MM.1S (cell line): ENCODE measurements around the gene PRR36.

Experiments used
- DNase-seq: peaks from one replicate; pipeline ENCODE4 v3.0.0-alpha.2; 2015
- H2AFZ ChIP-seq: fragments of 300-600 bp; sonication (generic); 2 replicates; pipeline ENCODE4 v1.6.0; 2016; ENCODE audit warnings: antibody characterized with exemption, low read length
- H3F3A ChIP-seq: fragments of 300-600 bp; sonication (generic); 2 replicates; pipeline ENCODE4 v1.6.1; 2016; ENCODE audit warnings: mild to moderate bottlenecking, antibody characterized with exemption, low read length, moderate library complexity, mixed read lengths; ENCODE audit not compliant: insufficient read depth
- H3K27ac ChIP-seq: fragments of 300-600 bp; sonication (generic); 2 replicates; pipeline ENCODE4 v1.5.1; 2016; ENCODE audit warnings: mild to moderate bottlenecking, low read length
- H3K27me3 ChIP-seq: fragments of 300-600 bp; sonication (generic); replicated peaks from 2 replicates; pipeline ENCODE4 v1.6.0; 2016; ENCODE audit warnings: low read length; ENCODE audit not compliant: insufficient read depth
- H3K36me3 ChIP-seq: fragments of 300-600 bp; sonication (generic); replicated peaks from 2 replicates; pipeline ENCODE4 v1.6.1; 2016; ENCODE audit warnings: mild to moderate bottlenecking, low read length, mixed read lengths; ENCODE audit not compliant: insufficient read depth
- H3K4me1 ChIP-seq: fragments of 300-600 bp; sonication (generic); 2 replicates; pipeline ENCODE4 v1.6.1; 2016; ENCODE audit warnings: low read length, mixed read lengths
- H3K4me2 ChIP-seq: fragments of 300-600 bp; sonication (generic); 2 replicates; pipeline ENCODE4 v1.6.0; 2016; ENCODE audit warnings: low read depth, low read length
- H3K4me3 ChIP-seq: fragments of 300-600 bp; sonication (generic); 2 replicates; pipeline ENCODE4 v1.5.1; 2016; ENCODE audit warnings: low read length, mixed read lengths
- H3K79me2 ChIP-seq: fragments of 300-600 bp; sonication (generic); 2 replicates; pipeline ENCODE4 v1.6.1; 2016; ENCODE audit warnings: mixed run types, low read length, mixed read lengths
- H3K9ac ChIP-seq: fragments of 300-600 bp; sonication (generic); 2 replicates; pipeline ENCODE4 v1.6.1; 2016; ENCODE audit warnings: low read length, mixed read lengths
- H3K9me2 ChIP-seq: fragments of 300-600 bp; sonication (generic); replicated peaks from 2 replicates; pipeline ENCODE4 v1.6.1; 2016; ENCODE audit warnings: mild to moderate bottlenecking, low read length, mixed read lengths; ENCODE audit not compliant: insufficient read depth
- H3K9me3 ChIP-seq: fragments of 300-600 bp; sonication (generic); replicated peaks from 2 replicates; pipeline ENCODE4 v1.6.1; 2016; ENCODE audit warnings: mild to moderate bottlenecking, low read length, mixed read lengths; ENCODE audit not compliant: insufficient read depth
- H4K20me1 ChIP-seq: fragments of 300-600 bp; sonication (generic); 2 replicates; pipeline ENCODE4 v1.6.1; 2016; ENCODE audit warnings: mild to moderate bottlenecking, low read length, moderate library complexity, mixed read lengths; ENCODE audit not compliant: insufficient read depth
- CTCF ChIP-seq: fragments of 300-600 bp; sonication (generic); IDR thresholded peaks from 2 replicates; pipeline ENCODE4 v1.5.1; 2016; ENCODE audit warnings: antibody characterized with exemption, low read length, mixed read lengths
- EZH2 ChIP-seq: fragments of 300-600 bp; sonication (generic); optimal IDR thresholded peaks from 2 replicates; pipeline ENCODE3; 2017; ENCODE audit warnings: low read depth, mild to moderate bottlenecking, antibody characterized with exemption, low read length, mixed read lengths
- EZH2phosphoT487 ChIP-seq: fragments of 300-600 bp; sonication (generic); IDR thresholded peaks from 2 replicates; pipeline ENCODE4 v1.6.1; 2018; ENCODE audit warnings: antibody characterized with exemption, low read length

Gene PRR36

GRCh38 chr19:7867092-7867844, 6.9 kb downstream of the PRR36 start:
- H3K36me3 ChIP-seq = no peaks in the 10 kb centered on the region
- no peak for DNase-seq
- H3F3A ChIP-seq = peaks cover 12% of the 10 kb centered on the region
- TF ChIP-seq EZH2 (no peak), CTCF (no peak), EZH2phosphoT487 (no peak)
- H3K4me1 ChIP-seq = peaks cover 21% of the 10 kb centered on the region
- no peak overlapping the region for H3K4me2 ChIP-seq
- no peak overlapping the region for H2AFZ ChIP-seq
- H3K4me3 ChIP-seq = no peak overlapping the region
- no peak overlapping the region for H3K9ac ChIP-seq
- no peaks in the 10 kb centered on the region for H3K9me2 ChIP-seq
- peaks cover 9% of the 10 kb centered on the region for H3K27me3 ChIP-seq
- no peak overlapping the region for H3K27ac ChIP-seq
- no peaks in the 10 kb centered on the region for H3K9me3 ChIP-seq
- no peaks in the 10 kb centered on the region for H3K79me2 ChIP-seq
- H4K20me1 ChIP-seq = no peaks in the 10 kb centered on the region

GRCh38 chr19:7866399-7867091, 7.6 kb downstream of the PRR36 start:
- Histone ChIP-seq H3K9ac (no peak overlapping the region), H3K4me3 (no peak overlapping the region), H3K9me3 (no peaks in the 10 kb centered on the region), H3K9me2 (no peaks in the 10 kb centered on the region), H3K36me3 (no peaks in the 10 kb centered on the region), H3K27me3 (peaks cover 14% of the 10 kb centered on the region), H3F3A (peaks cover 8% of the 10 kb centered on the region), H3K4me1 (peaks cover 17% of the 10 kb centered on the region), H4K20me1 (no peaks in the 10 kb centered on the region), H2AFZ (no peak overlapping the region), H3K27ac (no peak overlapping the region), H3K4me2 (no peak overlapping the region), H3K79me2 (no peaks in the 10 kb centered on the region)
- DNase-seq = no peak
- TF ChIP-seq CTCF = no peak
- no peak for TF ChIP-seq EZH2phosphoT487

- H3K4me3 ChIP-seq = peak overlapping the region; percentile 51
- H3K4me2 ChIP-seq = peak overlapping the region; percentile 68
- peaks cover 14% of the 10 kb centered on the region for H3K27me3 ChIP-seq
- peaks cover 10% of the 10 kb centered on the region for H3K4me1 ChIP-seq
- no peaks in the 10 kb centered on the region for H3K9me2 ChIP-seq
- H3K79me2 ChIP-seq = no peaks in the 10 kb centered on the region
- peak; percentile 29 for DNase-seq
- H3F3A ChIP-seq = no peaks in the 10 kb centered on the region
- no peaks in the 10 kb centered on the region for H3K9me3 ChIP-seq
- H2AFZ ChIP-seq = peak overlapping the region; percentile 37
- H4K20me1 ChIP-seq = no peaks in the 10 kb centered on the region
- H3K27ac ChIP-seq = no peak overlapping the region
- H3K9ac ChIP-seq = peak overlapping the region; percentile 24; the same call in 1 of the 2 replicates
- TF ChIP-seq EZH2 (no peak), EZH2phosphoT487 (no peak), CTCF (peak; percentile 20)
- no peaks in the 10 kb centered on the region for H3K36me3 ChIP-seq
These were observed 8.8 kb downstream of the PRR36 start for GRCh38 chr19:7865262-7865911.
